Liver (tissue), 3 donors: ENCODE data around the gene ARAP2.

ENCODE experiments used
- CTCF ChIP-seq: fragments of 150-350 bp; IDR thresholded peaks from 2 replicates; pipeline ENCODE4 v1.5.1; 2017; ENCODE audit warnings: improper control_type of control experiment, low read depth, low read length; ENCODE audit not compliant: missing input control
- EGR1 ChIP-seq, 2 donors: IDR thresholded peaks; 2 replicates each; pipeline ENCODE4 v1.6.1; 2016 to 2018; ENCODE audit warnings: antibody characterized with exemption in 2 of 2, low read depth in 2 of 2
- FOXA1 ChIP-seq: IDR thresholded peaks from 2 replicates; pipeline ENCODE4 v1.6.1; 2016; ENCODE audit warnings: antibody characterized with exemption
- GABPA ChIP-seq, 2 donors: IDR thresholded peaks in 1 of 2; conservative IDR thresholded peaks in 1 of 2; 2 replicates each; pipeline ENCODE4 v1.6.1; 2016; ENCODE audit warnings: antibody characterized with exemption in 2 of 2, mild to moderate bottlenecking in 1 of 2, moderate library complexity in 1 of 2
- MAX ChIP-seq: IDR thresholded peaks from 2 replicates; pipeline ENCODE4 v1.6.1; 2016; ENCODE audit warnings: antibody characterized with exemption
- NR2F2 ChIP-seq: IDR thresholded peaks from 2 replicates; pipeline ENCODE4 v1.6.1; 2016; ENCODE audit warnings: antibody characterized with exemption
- RAD21 ChIP-seq, 2 donors: IDR thresholded peaks; 2 replicates each; pipeline ENCODE4 v1.6.1; 2016; ENCODE audit warnings: antibody characterized with exemption in 2 of 2, mild to moderate bottlenecking in 2 of 2
- RXRA ChIP-seq, 2 donors: IDR thresholded peaks; 2 replicates each; pipeline ENCODE4 v1.6.1; 2017 to 2018; ENCODE audit warnings: antibody characterized with exemption in 2 of 2, mild to moderate bottlenecking in 1 of 2
- SP1 ChIP-seq: IDR thresholded peaks from 2 replicates; pipeline ENCODE4 v1.6.1; 2018; ENCODE audit warnings: antibody characterized with exemption, mild to moderate bottlenecking
- TAF1 ChIP-seq: conservative IDR thresholded peaks from 2 replicates; pipeline ENCODE4 v1.6.1; 2016; ENCODE audit warnings: antibody characterized with exemption, mild to moderate bottlenecking
- YY1 ChIP-seq: IDR thresholded peaks from 2 replicates; pipeline ENCODE4 v1.6.1; 2016; ENCODE audit warnings: antibody characterized with exemption, mild to moderate bottlenecking
- ZBTB33 ChIP-seq: IDR thresholded peaks from 2 replicates; pipeline ENCODE4 v1.6.1; 2016; ENCODE audit warnings: antibody characterized with exemption
- TF ChIP-seq, protein P1 (sequence below): IDR thresholded peaks from 2 replicates; pipeline ENCODE4 v1.6.1; 2016; ENCODE audit warnings: antibody characterized with exemption, mild to moderate bottlenecking
- donor health status: healthy.
- donor health status: healthy.

- TF ChIP-seq, protein P1, sequence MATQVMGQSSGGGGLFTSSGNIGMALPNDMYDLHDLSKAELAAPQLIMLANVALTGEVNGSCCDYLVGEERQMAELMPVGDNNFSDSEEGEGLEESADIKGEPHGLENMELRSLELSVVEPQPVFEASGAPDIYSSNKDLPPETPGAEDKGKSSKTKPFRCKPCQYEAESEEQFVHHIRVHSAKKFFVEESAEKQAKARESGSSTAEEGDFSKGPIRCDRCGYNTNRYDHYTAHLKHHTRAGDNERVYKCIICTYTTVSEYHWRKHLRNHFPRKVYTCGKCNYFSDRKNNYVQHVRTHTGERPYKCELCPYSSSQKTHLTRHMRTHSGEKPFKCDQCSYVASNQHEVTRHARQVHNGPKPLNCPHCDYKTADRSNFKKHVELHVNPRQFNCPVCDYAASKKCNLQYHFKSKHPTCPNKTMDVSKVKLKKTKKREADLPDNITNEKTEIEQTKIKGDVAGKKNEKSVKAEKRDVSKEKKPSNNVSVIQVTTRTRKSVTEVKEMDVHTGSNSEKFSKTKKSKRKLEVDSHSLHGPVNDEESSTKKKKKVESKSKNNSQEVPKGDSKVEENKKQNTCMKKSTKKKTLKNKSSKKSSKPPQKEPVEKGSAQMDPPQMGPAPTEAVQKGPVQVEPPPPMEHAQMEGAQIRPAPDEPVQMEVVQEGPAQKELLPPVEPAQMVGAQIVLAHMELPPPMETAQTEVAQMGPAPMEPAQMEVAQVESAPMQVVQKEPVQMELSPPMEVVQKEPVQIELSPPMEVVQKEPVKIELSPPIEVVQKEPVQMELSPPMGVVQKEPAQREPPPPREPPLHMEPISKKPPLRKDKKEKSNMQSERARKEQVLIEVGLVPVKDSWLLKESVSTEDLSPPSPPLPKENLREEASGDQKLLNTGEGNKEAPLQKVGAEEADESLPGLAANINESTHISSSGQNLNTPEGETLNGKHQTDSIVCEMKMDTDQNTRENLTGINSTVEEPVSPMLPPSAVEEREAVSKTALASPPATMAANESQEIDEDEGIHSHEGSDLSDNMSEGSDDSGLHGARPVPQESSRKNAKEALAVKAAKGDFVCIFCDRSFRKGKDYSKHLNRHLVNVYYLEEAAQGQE, result no peak
- TF ChIP-seq CTCF (no peak), TAF1 (no peak), EGR1 (IDR thresholded peaks at IDR 0.05; ENCODE audit: low read depth in 2 of 2) (no peak), YY1 (no peak), SP1 (no peak), MAX (no peak), FOXA1 (no peak), GABPA (IDR thresholded peaks at IDR 0.05 in 1 of 2, conservative IDR thresholded peaks at IDR 0.05 in 1 of 2) (no peak), ZBTB33 (no peak), RAD21 (IDR thresholded peaks at IDR 0.05) (no peak), RXRA (IDR thresholded peaks at IDR 0.05) (no peak), NR2F2 (no peak)
Observed at GRCh38 chr4:36094995-36095394, 149.3 kb downstream of the ARAP2 start.
